Measurements from ENCODE around the gene LCE1E.

GRCh38 chr1:152806576-152806975 is 20.5 kb downstream of the LCE1E start, which contains the start of gene LCE1C:
- TF ChIP-seq SP1 (IDR thresholded peaks at IDR 0.05; ENCODE audit: low read depth) (no peak), YY1 (IDR thresholded peaks at IDR 0.05; ENCODE audit: extremely low read depth, insufficient replicate concordance, low read depth, low read length) (no peak)

Measured in HCT116 (cell line).